ENCODE measurements around the gene SCN2A.

- TF ChIP-seq POLR2A (IDR thresholded peaks at IDR 0.05) (no peak), CTCF (IDR thresholded peaks at IDR 0.05) (no peak), POLR2AphosphoS5 (IDR thresholded peaks at IDR 0.05) (no peak)
Measured at GRCh38 chr2:165376571-165376975, 137.4 kb downstream of the SCN2A start.
